GM18498 (cell line): ENCODE results near the gene AJAP1.

Experiments used
- ATAC-seq: cut with Tn5 transposase; IDR thresholded peaks from one replicate; pipeline ENCODE4 v1.9.1; 2021; ENCODE audit warnings: mild to moderate bottlenecking, moderate library complexity; ENCODE audit not compliant: unreplicated experiment

Gene AJAP1

DNA sequence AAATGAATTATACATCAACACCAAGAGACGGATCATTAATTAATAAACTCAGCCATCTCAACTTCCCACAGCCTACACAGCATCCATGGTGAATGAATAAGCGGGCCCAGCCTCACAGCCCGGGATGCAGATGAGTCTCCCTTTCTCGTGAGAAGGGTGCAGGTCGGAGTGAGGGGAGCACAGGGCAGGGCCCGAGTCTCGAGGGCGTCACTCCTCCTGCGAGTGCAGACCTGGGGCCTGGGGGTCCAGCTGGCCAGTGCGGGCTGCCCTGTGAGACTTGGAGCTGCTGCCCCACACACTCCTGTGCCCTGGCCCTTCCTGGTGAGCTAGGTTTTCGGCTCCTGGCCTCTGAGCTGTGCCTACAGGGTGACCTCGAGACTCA, 74.7 kb downstream of the AJAP1 start:
- no peak for ATAC-seq

DNA sequence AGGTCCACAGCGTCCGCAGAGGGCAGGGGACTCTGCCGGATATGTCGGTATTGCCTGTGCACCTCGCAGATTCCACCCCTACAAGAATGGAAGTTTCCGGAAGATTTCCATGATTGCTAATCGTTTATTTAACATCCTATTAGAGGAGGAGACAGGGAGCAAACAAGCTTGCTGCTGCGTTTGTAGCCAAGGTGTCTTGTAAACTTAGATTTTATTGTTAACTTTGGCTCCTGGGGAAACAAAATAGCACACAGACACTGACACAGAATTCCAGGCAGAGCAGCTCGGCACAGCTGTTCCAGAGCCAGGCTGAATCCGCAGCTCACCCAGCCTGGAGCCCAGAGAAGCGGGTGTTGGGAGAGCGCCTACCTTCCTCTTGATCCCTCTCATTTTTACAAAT, 75.7 kb downstream of the AJAP1 start:
- no peak for ATAC-seq

DNA sequence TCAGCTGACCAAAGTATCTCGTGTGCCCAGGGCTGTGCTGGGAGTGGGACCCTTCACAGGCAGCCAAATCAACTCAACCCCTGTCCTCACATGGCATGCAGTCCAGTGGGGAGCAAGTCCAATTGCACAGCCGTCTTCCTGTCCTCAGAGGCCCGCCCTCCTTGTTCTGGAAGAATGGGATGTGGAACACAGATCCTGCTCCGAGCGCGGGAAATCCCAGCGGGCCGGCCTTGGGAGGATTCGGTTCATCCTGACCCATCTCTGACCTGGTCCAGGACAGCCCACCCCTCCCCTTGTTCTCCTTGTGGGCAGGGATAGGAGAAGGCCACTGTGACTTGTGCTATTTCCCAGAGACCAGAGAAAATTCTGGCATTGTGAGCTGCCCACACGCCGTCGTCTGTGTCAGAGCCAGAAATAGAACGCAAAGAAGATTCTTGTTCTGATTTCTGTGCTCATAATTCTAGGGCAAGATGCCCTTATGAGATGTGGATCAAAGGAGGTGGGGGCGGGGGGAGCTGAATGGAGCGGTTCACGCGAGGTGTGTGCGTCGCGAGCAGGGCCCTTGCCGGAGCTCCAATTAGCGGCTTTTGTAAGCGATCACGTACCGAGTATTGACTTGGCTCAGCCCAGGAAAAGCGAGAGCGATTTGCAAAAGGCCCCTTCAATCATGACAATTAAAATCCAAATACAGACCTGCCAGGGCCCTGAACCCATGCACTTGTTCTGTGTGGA, 79.2 kb downstream of the AJAP1 start:
- no peak for ATAC-seq

DNA sequence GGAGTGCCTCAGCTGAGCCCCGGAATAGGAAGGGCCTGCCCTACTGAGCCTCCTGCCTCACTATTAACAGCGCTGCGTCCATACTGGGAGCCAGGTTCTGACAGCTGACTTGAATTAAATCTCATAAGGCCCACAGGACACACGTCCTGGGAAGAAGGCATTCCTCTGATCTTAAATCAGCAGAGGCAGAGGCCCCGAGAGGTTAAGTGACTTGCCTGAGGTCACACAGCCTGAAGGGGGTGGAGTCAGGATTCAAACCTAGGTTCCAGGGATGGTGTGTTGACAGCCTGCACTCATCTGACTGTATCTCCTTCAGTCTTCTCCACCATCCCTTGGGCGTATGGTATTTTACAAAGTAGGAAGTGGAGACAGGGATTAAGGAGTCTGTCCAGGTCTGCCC, 79.8 kb downstream of the AJAP1 start:
- ATAC-seq = no peak

DNA sequence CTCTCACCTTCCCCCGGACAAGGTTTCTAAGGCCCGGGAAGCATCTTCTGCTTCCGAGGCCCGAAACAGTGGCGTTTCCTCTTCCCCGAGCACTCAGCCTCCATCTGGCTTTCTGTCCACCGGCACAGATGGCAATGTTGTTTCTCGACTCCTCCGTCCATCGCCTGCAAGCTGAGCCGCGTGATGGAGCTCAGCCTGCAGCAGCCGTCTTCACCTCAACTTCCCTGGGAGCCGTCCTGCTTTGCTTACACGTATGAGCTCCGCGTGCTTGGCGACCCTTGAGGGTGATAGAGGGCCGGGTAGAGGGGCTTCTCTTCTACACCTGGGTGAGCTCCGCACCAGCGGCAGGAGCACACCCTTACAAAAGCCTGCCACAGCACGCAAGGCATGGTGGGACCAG, 80.4 kb downstream of the AJAP1 start:
- no peak for ATAC-seq

DNA sequence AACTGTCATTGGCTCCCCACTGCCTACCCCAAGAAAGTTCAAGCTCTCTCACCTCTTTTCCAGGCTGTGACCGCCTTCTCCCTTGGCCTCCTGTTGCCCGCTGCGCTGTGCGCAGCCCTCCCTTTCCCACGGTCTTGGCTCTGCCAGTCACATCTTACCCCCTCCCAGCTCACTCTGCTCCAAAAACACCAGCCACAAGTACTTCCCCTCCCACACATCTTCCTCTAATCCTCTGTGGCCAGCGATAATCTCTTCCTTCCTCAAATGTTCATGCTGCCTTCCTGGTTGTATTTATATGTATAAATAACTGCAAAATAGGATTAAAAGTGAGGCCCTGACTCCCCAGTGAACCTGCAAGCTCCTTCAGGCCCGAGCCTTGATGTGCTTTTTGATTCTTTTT, 81.8 kb downstream of the AJAP1 start:
- no peak for ATAC-seq

DNA sequence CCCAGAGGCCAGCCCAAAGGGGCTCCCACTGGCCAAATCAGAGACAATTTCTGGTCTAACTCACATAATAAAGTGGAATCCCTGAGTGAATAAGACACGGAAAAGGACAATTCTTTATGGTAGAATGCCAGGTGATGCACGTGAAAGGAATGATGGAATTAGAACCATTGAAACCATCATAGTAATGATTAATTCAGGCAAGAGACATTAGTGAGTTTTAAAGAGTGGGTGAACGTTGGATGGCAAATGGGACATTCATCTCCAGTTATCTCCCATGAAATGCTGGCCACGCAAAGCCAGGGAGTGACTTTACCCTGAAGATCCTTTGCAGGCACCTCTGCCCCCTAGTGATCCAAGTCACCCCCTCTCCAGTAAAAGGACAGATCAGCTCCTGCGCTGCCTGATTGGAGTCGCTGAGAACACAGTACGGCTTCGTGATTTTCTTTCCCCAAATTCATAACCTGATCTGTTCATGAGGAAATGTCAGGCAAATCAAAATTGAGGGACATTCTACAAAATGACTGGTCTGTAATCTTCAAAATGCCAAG, 87.5 kb downstream of the AJAP1 start:
- ATAC-seq = no peak

DNA sequence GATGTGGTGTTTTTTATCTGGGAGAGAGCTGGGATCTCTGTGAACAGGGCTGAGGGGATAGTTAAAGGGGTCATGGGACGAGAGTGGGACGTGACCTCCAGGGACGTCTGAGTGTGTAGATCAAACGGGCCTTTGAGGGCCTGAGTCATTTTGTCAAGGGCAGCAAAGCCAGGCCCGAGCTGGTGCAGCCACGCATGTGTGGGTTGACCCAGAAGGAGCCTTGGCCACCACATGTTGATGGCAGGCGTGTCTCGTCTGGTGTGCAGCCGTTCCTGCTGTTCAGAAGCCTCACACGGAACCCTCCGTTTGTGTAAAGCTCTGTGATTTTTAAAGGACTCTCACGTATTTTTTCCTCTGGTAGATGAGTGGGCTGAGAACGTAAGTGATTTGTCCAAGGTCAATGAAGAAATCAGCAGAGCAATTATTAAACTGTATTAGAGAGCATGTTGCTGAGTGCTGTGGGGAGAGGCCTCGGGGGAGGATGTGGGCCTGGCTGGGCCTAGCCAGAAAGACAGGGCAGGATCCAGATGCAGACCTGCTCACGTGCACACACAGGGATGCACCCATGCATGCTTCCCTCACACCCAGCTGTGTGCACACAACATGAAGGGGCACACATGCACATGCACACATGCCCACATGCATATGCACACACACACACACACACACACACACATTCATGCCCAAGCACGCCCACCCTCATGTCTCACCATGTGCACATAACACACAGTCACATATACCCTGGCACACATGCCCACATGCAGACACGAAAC, 89.8 kb downstream of the AJAP1 start:
- ATAC-seq = no peak

DNA sequence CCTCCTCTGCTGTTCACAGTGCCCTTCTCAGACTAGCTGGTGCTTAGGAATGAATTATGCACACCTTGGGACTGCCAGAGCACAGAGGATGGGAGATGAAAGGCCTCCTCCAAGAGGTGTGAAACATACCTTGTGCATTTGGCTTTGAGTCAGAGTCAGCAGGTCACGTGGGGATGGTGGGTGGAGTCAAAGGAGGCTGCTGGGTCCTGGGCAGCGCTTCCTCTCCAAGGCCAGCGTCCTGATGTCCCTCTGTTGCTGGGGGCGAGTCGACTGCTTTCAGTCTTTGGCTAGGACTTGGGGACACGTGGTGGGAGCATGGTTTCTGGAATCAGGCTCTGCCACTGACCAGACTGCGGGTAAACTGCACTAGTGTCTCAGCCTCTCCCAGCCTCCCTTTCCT, 91.2 kb downstream of the AJAP1 start:
- no peak for ATAC-seq

DNA sequence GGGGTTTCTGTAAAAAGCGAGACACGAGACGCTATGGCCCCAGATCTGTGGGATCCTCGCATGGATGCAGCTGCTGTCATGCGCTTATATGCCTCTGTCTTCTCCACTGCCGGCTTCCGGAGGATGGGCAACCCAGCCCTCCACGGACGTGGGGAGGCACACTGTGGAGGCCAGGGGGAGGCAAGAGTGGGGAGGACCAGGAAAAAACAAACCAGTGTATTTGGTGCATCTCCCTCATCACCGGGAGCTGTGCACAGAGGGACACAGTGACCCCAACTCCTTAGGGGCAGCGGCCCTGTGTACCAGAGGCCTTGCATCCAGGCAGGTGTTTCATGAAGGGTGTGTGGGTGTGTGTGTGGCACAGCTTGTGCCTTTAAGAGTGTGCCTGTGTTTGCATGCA, 95.0 kb downstream of the AJAP1 start:
- no peak for ATAC-seq

DNA sequence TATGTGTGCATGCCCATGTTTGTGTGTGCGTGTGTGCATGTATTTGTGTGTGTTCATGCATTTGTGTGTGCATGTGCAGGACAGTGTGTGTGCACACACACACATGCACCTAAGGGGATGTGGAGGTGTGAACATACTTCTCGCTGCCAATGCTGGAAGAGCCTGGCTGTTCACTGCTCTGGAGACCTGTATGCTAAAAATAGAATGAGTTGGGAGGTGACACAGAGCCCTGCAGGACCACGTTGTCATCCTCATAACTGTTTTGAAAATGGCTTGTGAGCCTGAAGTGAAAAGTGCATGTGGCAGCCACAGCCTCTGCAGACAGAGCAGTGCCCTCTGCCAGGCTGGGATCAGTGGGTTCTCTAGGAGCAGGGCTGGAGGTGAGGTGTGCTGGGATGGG, 95.8 kb downstream of the AJAP1 start:
- no peak for ATAC-seq

DNA sequence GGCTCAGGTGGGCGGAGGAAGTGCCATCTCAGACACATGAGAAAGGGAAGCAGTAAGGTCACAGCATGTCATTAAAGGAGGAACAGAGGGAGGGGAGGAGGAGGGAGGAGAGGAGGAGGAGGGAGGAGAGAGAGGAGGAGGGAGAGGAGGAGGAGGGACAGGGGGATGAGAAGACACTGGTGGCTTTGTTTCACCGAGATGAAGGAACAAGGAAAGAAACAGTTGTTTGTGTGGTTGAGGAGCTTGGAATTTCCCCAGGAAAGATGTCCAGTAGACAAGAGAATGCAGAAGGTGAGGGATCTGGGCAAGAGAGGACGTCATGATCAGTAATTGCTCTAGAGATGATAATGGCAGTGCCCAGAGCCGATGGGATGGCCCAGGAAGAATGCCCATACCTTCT, 97.7 kb downstream of the AJAP1 start:
- ATAC-seq = no peak

DNA sequence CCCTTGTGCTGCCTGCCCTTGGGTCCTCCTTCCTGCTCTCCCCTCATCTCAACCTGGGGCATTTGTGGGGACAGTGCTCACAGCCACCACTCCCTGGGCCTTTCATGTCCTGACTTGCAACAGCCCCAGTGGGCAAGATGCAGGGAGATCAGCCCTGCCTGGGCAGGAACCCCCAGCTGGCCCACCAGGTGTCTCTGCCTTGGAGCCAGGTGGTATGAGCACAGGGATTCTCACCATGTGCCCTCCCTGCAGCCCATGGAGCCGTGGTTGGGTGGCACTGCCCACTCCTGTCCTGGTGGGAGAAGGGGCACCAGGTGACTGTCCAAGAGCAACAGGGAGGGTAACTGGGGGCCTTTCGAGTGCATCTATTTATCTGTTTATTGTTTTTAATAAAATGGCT, 100.4 kb downstream of the AJAP1 start:
- ATAC-seq = no peak

DNA sequence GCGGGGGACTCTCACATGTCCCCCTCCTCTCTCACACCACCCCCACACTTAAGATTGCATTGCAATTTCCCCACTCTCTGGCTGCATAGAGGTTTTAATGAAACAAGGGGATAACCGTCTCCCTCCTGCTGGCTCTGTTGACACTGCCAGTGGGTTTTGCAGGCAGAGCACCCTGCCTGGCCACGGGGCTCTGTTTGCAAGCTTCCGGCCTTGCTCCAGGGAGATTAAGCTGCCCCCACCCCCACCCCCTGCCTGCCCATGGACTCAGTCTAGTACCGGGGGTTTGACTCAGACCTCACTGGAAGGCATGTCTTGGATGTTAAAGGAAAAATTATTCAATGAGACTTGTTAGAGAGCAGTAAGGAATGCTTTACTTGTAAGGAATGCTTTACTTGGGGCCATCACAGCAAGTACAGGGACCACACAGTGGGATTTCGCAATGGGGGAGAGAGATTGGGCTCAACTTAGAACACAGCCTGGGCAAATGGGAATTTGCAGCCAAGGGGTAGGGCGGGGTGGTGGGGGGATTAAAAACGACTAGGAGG, 101.0 kb downstream of the AJAP1 start:
- ATAC-seq = no peak

DNA sequence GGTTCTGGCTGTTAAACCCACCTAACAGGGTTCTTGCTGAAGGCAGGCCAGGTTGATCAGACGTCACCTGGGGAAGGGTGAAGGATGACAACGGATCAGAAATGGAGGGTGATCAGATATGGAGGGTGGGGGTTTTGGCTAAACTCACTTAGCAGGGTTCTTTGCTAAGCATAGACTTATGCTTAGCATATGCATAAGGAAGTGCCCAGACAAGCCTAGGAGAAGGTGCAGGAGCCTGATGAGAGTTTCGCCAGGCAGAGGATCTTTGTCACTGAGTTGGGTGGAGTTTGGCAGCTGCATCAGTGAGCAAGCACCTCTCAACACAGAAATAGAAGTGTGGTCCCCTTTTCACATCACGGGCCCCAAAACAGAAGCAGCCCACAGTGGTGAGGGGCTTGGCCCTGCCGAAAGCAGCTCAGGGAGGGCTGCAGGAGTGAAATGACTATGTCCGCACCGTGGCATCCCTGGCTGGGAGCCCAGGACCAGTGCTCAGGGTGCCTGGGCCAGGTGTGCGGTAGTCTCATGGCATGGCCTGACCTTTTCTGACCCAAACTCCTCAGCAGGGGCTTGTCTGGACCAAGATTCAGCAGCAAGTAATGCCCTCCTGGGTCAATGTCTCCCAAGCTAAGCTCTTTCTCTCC, 101.6 kb downstream of the AJAP1 start:
- no peak for ATAC-seq

DNA sequence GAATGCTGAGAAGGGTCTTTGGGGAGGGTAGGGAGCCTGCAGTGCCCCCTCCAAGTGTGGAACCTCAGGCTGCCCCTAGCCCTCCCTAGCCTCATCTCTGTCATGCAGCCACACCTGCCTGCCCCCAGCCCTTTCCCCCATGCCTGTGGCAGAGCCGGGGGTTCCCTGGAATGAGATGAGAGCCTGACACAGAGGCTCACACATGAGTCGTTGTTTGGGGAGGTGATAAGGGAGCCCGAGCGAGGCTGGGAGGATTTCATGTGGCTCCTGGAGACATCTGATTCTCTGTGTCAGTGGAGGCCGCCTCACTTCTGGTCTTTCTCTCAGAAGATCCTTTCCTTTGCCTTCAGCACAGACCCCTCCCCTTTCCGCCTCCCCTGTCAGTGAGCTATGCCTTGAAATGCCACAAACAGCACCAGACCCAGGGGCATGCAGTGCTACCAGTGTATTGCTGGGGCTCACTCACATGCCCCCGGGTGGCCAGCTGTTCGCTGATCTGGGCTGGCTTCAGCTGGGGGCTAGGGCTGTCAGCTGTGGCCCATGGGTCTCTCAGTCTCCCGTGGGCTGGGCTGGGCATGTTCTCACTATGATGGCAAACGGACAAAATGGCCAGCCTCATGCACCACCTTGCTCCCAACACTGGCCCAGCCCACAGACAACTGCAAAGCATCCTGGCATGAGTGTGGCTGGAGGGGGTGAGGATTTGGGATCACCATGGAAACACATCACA, 102.6 kb downstream of the AJAP1 start:
- no peak for ATAC-seq

DNA sequence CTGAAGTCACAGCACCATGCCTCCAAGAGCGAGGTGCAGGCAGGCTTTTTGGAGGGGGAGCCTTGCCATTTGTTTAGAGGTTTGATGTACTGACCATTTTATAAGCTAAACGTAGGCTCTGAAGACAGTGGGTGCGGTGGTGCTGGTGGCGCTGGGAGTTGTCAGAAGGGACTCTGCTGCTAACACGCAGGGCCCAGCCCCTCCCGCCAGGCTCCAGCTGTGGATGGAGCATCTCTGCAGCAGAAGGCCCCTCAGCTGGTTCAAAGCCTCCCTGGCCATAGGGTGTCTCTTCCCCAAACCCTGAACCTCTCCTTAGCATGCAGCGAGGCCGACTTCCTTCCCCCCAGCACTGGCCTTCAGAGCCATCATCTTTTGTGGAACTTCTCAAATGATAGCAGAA, 105.3 kb downstream of the AJAP1 start:
- no peak for ATAC-seq

DNA sequence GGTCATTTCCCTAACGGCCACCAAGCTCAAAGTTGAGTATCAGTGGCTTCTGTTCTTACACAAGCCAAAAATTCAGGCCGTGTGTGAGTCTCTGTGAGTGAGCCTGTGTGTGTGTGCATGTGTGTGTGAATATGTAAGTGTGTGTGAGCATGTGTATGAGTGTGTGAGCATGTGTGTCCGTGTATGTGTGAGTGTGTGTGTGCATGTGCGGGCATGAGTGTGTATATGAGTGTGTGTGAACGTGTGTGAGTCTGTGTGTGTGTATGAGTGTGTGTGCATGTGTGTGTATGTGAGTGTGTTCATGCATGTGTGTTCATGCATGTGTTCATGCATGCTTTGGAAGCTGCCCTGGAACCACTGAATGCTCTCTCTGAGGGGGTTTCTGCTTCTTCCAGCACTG, 105.7 kb downstream of the AJAP1 start:
- ATAC-seq = no peak

DNA sequence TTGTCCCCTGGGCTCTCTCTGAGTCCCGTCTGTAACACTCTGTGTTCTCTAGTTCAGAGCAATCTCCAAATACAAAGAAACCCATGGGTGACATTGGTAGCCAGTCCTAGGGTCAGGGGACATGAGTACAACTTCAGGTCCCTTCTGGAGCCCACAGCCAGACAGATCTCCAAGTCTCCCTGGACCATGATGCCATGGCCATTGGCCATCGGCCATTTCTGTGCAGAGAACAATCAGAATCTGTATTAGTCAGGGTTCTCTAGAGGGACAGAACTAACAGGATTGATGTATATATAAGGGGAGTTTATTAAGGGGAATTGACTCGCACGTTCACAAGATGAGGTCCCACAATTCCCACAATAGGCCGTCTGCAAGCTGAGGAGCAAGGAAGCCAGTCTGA, 106.9 kb downstream of the AJAP1 start:
- ATAC-seq = no peak

DNA sequence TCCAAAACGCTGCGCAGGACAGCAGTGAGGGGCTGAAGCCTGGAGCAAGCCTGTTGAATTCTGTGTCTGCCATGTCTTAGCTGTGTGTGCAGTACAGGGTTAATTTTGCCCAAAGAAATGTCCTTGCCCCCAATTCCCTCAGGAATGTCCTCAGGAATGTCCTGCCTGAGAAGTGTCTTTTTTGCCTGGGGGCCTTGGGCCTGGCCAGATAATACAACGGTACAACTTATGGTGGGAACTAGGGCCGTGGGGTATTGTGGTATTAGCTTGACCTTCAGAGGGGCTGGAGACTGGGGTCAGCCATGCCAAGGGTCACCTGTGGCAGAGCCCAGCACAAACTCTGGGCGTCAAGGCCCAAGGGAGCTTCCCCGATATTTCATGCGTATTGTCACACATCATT, 107.7 kb downstream of the AJAP1 start:
- no peak for ATAC-seq

DNA sequence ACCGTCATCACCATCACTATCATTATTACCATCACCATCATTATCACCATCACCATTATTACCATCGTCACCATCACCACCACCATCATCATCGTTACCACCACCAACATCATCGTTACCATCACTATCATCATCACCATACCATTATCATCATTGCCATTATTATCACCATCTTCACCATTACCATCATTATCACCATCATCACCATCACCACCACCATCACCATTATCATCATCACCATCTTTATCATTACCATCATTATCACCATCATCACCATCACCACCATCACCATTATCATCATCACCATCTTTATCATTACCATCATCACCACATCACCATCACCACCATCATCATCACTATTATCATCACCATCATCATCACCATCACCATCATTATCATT, 112.9 kb downstream of the AJAP1 start:
- ATAC-seq = no peak
